K562 (cell line): ENCODE results near the gene IP6K3. TPM values are rescaled to one million over a fixed set of nuclear protein-coding genes. Genes with fewer than 3 reads are reported as not detected.

Source experiments
- ATAC-seq: fragments of 200-7000 bp; cut with Tn5 transposase; 3 replicates; pipeline ENCODE4 v1.9.1; 2020; ENCODE audit warnings: moderate library complexity
- BruUV-seq: library from RNA; stranded (reverse); fragments of 400-500 nt; replicated peaks from 2 replicates; lab custom pipeline; 2021; lab: Mats Ljungman, UMichigan
- CTCF ChIA-PET: fragments of 300-600 bp; formaldehyde crosslinking; extraction: SDS; loops from one replicate; lab custom pipeline; 2021; ENCODE audit warnings: low intra/inter-chr PET ratio; lab: Yijun Ruan, JAX
- POLR2A ChIA-PET: fragments of 300-600, 350-650 bp; sonication (Branson Sonifier 250); formaldehyde crosslinking; extraction: SDS; loops from one replicate; lab custom pipeline; 2021; ENCODE audit warnings: antibody characterized with exemption, inconsistent platforms; lab: Yijun Ruan, JAX
- DNase-seq, 4 experiments: peaks; one replicate each; pipeline versions ENCODE4 v3.0.0 to v3.0.0-alpha.2; 2011 to 2018; ENCODE audit warnings: low spot score in 3 of 4, mixed read lengths in 3 of 4; ENCODE audit errors: extremely low read depth in 1 of 4
- FAIRE-seq: peaks from 2 replicates; lab custom pipeline; 2011; peaks lifted over from hg19 to GRCh38; lab: Jason Lieb, UNC
- H2AFZ ChIP-seq: 2 replicates; pipeline ENCODE4 v1.6.0; 2011; ENCODE audit warnings: low read depth, low read length, control low read depth, inconsistent platforms
- H3K27ac ChIP-seq: fragments of 200-600 bp; 3 replicates; pipeline ENCODE4 v1.8.0; 2011; ENCODE audit warnings: low read depth, mild to moderate bottlenecking, control low read depth, inconsistent platforms, low read length, moderate library complexity, mixed read lengths; ENCODE audit errors: extremely low read depth
- H3K27me3 ChIP-seq, 2 experiments: fragments of 300-600 bp in 1 of 2; 2 replicates in 1 of 2; 3 replicates in 1 of 2; pipeline versions ENCODE4 v1.6.0 to v1.8.0; 2011; ENCODE audit warnings: inconsistent platforms in 2 of 2, low read length in 2 of 2, mild to moderate bottlenecking in 1 of 2, mixed read lengths in 1 of 2, moderate library complexity in 1 of 2; ENCODE audit not compliant: control insufficient read depth in 2 of 2, insufficient read depth in 2 of 2
- H3K36me3 ChIP-seq: fragments of 300-600 bp; 3 replicates; pipeline ENCODE4 v1.8.0; 2011; ENCODE audit warnings: mild to moderate bottlenecking, low read length, inconsistent platforms; ENCODE audit not compliant: control insufficient read depth, insufficient read depth
- H3K4me1 ChIP-seq, 2 experiments: fragments of 200-600 bp in 1 of 2; replicated peaks in 1 of 2; 2 replicates in 1 of 2; 3 replicates in 1 of 2; pipeline versions ENCODE4 v1.5.1 to v1.8.0; 2011; ENCODE audit warnings: inconsistent platforms in 2 of 2, low read length in 2 of 2, mild to moderate bottlenecking in 1 of 2, mixed read lengths in 1 of 2, moderate library complexity in 1 of 2; ENCODE audit not compliant: control insufficient read depth in 2 of 2, insufficient read depth in 2 of 2
- H3K4me2 ChIP-seq: 2 replicates; pipeline ENCODE4 v1.6.1; 2011; ENCODE audit warnings: low read length, control low read depth, inconsistent platforms, mixed read lengths; ENCODE audit not compliant: insufficient read depth
- H3K4me3 ChIP-seq: fragments of 200-600 bp; sonication (generic), shearing (Covaris generic); 2 replicates; pipeline ENCODE4 v1.5.1; 2016; ENCODE audit warnings: control low read depth, inconsistent platforms
- H3K79me2 ChIP-seq: fragments of 200-600 bp; 3 replicates; pipeline ENCODE4 v1.8.0; 2011; ENCODE audit warnings: low read length, inconsistent platforms; ENCODE audit not compliant: control insufficient read depth, insufficient read depth
- H3K9ac ChIP-seq, 2 experiments: 2 replicates each; pipeline versions ENCODE4 v1.6.0 to v1.6.1; 2011; ENCODE audit warnings: low read depth in 2 of 2, low read length in 2 of 2, control low read depth in 1 of 2, inconsistent platforms in 1 of 2, mild to moderate bottlenecking in 1 of 2, mixed read lengths in 1 of 2; ENCODE audit not compliant: insufficient read depth in 1 of 2
- H3K9me1 ChIP-seq: one replicate; pipeline ENCODE4 v1.6.0; 2011; ENCODE audit warnings: inconsistent platforms, mild to moderate bottlenecking, low read length, moderate library complexity; ENCODE audit not compliant: control insufficient read depth, insufficient read depth
- H3K9me3 ChIP-seq: replicated peaks from 2 replicates; pipeline ENCODE4 v1.5.1; 2011; ENCODE audit warnings: low read depth, low read length, inconsistent platforms; ENCODE audit not compliant: control insufficient read depth, insufficient read depth
- H4K20me1 ChIP-seq: replicated peaks from 2 replicates; pipeline ENCODE4 v1.6.1; 2011; ENCODE audit warnings: low read length, inconsistent platforms, mixed read lengths; ENCODE audit not compliant: control insufficient read depth, insufficient read depth
- MED1 ChIP-seq: sonication (generic); formaldehyde crosslinking; IDR thresholded peaks from 2 replicates; pipeline ENCODE4 v1.8.1; 2023; ENCODE audit warnings: missing genetic modification reagents, borderline replicate concordance
- SMAD2 ChIP-seq: fragments of 150-350 bp; IDR thresholded peaks from 2 replicates; pipeline ENCODE4 v1.6.1; 2014; ENCODE audit warnings: low read depth, mild to moderate bottlenecking, low read length
- SP1 ChIP-seq: sonication (generic); formaldehyde crosslinking; IDR thresholded peaks from 2 replicates; pipeline ENCODE4 v1.8.1; 2022; ENCODE audit warnings: mild to moderate bottlenecking, missing genetic modification reagents
- ZNF507 ChIP-seq: conservative IDR thresholded peaks from 2 replicates; pipeline ENCODE4 v1.6.1; 2017; ENCODE audit warnings: missing genetic modification characterization, missing compliant biosample characterization
- WGBS: fragments of 100-300 bp; shearing (Covaris generic); methylation state at CpG from one replicate; pipeline ENCODE4 v1.1.6; 2016; ENCODE audit warnings: low coverage, mixed read lengths; ENCODE audit not compliant: insufficient coverage; ENCODE audit errors: missing lambda C conversion rate; 5-methylcytosine and 5-hydroxymethylcytosine counted together
- in situ Hi-C: fragments of 300-500 bp; cut with MboI; formaldehyde crosslinking; loops from 4 replicates; pipeline ENCODE4 v1.15.0; 2018; ENCODE audit warnings: inconsistent platforms, mixed read lengths
- intact Hi-C: fragments of 100-400 bp; cut with micrococcal nuclease; formaldehyde crosslinking; loops from 2 replicates; pipeline ENCODE4 v1.14.2; 2022
- polyA plus RNA-seq, 8 experiments: library from polyadenylated mRNA; depleted of rRNA in 4 of 8; stranded (reverse) in 5 of 8; unstranded in 3 of 8; fragments of >200 nt; fragmentation: Nextera tagmentation in 2 of 8; fragmentation: Illumina TruSeq in 1 of 8; extraction: Ambion mirVana in 2 of 8; extraction: Trizol in 1 of 8; gene quantifications; 2 replicates each; pipeline versions ENCODE4 v1.2.1 to v1.2.3, GENCODE V29; 2011 to 2014; ENCODE audit warnings: inconsistent platforms in 1 of 8, missing spikeins in 1 of 8
- total RNA-seq, 7 experiments: library from RNA; depleted of rRNA in 6 of 7; stranded (reverse); fragments of >200 nt in 6 of 7; fragmentation: Illumina TruSeq in 2 of 7; extraction: Trizol in 2 of 7; gene quantifications; 2 replicates each; pipeline versions ENCODE4 v1.2.1 to v1.2.3, GENCODE V29; 2011 to 2021; ENCODE audit warnings: low replicate concordance in 1 of 7
- TF ChIP-seq, protein P1 (sequence below): fragments of 250-450 bp; sonication (Bioruptor Pico); IDR thresholded peaks from 2 replicates; pipeline ENCODE4 v1.5.0; 2022; ENCODE audit warnings: mild to moderate bottlenecking

The IP6K3 gene
- total and polyA plus RNA-seq, 9 of the 15 experiments (the other 6 are each of a cell fraction or from before 2014, with no cell fraction given) = not detected

GRCh38 chr6:33707771-33708170 lies 38.9 kb downstream of the IP6K3 start:
- DNase-seq (no peak), FAIRE-seq (no peak), ATAC-seq (no peak)
- Histone ChIP-seq H3K36me3 (peaks cover 52% of the 10 kb centered on the region), H3K9me3 (no peaks in the 10 kb centered on the region), H3K4me2 (no peak overlapping the region), H3K27me3 (no peaks in the 10 kb centered on the region), H4K20me1 (no peaks in the 10 kb centered on the region), H2AFZ (no peak overlapping the region), H3K4me3 (no peak overlapping the region), H3K27ac (no peak overlapping the region), H3K4me1 (peaks cover 12 to 25% of the 10 kb centered on the region in 2 experiments), H3K79me2 (peaks cover 25% of the 10 kb centered on the region), H3K9ac (no peak overlapping the region), H3K9me1 (no peaks in the 10 kb centered on the region)
- intact Hi-C loops (no loop called here), in situ Hi-C loops (no loop called here)
- no TSS peak for BruUV-seq
- CTCF ChIA-PET = interaction anchor here (0.7 kb wide), 1 partner anchor 11 kb away, joined by 3 read pairs; no protein-coding TSS in a partner anchor
- 89% methylated on average over 5 of the region's 5 CpGs for WGBS
- POLR2A ChIA-PET = interaction anchor here (0.6 to 1.5 kb wide), 3 partner anchors 10 to 105 kb away, joined by 3 read pairs; no protein-coding TSS in a partner anchor
- TF ChIP-seq SP1 (CRISPR knock-in tag) (no peak), ZNF507 (tag) (no peak), MED1 (CRISPR knock-in tag) (no peak), SMAD2 (no peak)
- TF ChIP-seq, protein P1, sequence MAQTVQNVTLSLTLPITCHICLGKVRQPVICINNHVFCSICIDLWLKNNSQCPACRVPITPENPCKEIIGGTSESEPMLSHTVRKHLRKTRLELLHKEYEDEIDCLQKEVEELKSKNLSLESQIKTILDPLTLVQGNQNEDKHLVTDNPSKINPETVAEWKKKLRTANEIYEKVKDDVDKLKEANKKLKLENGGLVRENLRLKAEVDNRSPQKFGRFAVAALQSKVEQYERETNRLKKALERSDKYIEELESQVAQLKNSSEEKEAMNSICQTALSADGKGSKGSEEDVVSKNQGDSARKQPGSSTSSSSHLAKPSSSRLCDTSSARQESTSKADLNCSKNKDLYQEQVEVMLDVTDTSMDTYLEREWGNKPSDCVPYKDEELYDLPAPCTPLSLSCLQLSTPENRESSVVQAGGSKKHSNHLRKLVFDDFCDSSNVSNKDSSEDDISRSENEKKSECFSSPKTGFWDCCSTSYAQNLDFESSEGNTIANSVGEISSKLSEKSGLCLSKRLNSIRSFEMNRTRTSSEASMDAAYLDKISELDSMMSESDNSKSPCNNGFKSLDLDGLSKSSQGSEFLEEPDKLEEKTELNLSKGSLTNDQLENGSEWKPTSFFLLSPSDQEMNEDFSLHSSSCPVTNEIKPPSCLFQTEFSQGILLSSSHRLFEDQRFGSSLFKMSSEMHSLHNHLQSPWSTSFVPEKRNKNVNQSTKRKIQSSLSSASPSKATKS (CRISPR knock-in tag) = no peak
